K562 (cell line): Measurements from ENCODE around the gene SAP30L. TPM values are rescaled to one million over a fixed set of nuclear protein-coding genes. Genes with fewer than 3 reads are reported as not detected.

ENCODE experiments used
- ATAC-seq: fragments of 200-7000 bp; cut with Tn5 transposase; 3 replicates; pipeline ENCODE4 v1.9.1; 2020; ENCODE audit warnings: moderate library complexity
- BruUV-seq: library from RNA; stranded (reverse); fragments of 400-500 nt; replicated peaks from 2 replicates; lab custom pipeline; 2021; lab: Mats Ljungman, UMichigan
- CTCF ChIA-PET: fragments of 300-600 bp; formaldehyde crosslinking; extraction: SDS; loops from one replicate; lab custom pipeline; 2021; ENCODE audit warnings: low intra/inter-chr PET ratio; lab: Yijun Ruan, JAX
- POLR2A ChIA-PET: fragments of 300-600, 350-650 bp; sonication (Branson Sonifier 250); formaldehyde crosslinking; extraction: SDS; loops from one replicate; lab custom pipeline; 2021; ENCODE audit warnings: antibody characterized with exemption, inconsistent platforms; lab: Yijun Ruan, JAX
- DNase-seq, 4 experiments: peaks; one replicate each; pipeline versions ENCODE4 v3.0.0 to v3.0.0-alpha.2; 2011 to 2018; ENCODE audit warnings: low spot score in 3 of 4, mixed read lengths in 3 of 4; ENCODE audit errors: extremely low read depth in 1 of 4
- FAIRE-seq: peaks from 2 replicates; lab custom pipeline; 2011; peaks lifted over from hg19 to GRCh38; lab: Jason Lieb, UNC
- H2AFZ ChIP-seq: 2 replicates; pipeline ENCODE4 v1.6.0; 2011; ENCODE audit warnings: low read depth, low read length, control low read depth, inconsistent platforms
- H3K27ac ChIP-seq: fragments of 200-600 bp; 3 replicates; pipeline ENCODE4 v1.8.0; 2011; ENCODE audit warnings: low read depth, mild to moderate bottlenecking, control low read depth, inconsistent platforms, low read length, moderate library complexity, mixed read lengths; ENCODE audit errors: extremely low read depth
- H3K27me3 ChIP-seq, 2 experiments: fragments of 300-600 bp in 1 of 2; 2 replicates in 1 of 2; 3 replicates in 1 of 2; pipeline versions ENCODE4 v1.6.0 to v1.8.0; 2011; ENCODE audit warnings: inconsistent platforms in 2 of 2, low read length in 2 of 2, mild to moderate bottlenecking in 1 of 2, mixed read lengths in 1 of 2, moderate library complexity in 1 of 2; ENCODE audit not compliant: control insufficient read depth in 2 of 2, insufficient read depth in 2 of 2
- H3K36me3 ChIP-seq: fragments of 300-600 bp; 3 replicates; pipeline ENCODE4 v1.8.0; 2011; ENCODE audit warnings: mild to moderate bottlenecking, low read length, inconsistent platforms; ENCODE audit not compliant: control insufficient read depth, insufficient read depth
- H3K4me1 ChIP-seq, 2 experiments: fragments of 200-600 bp in 1 of 2; replicated peaks in 1 of 2; 2 replicates in 1 of 2; 3 replicates in 1 of 2; pipeline versions ENCODE4 v1.5.1 to v1.8.0; 2011; ENCODE audit warnings: inconsistent platforms in 2 of 2, low read length in 2 of 2, mild to moderate bottlenecking in 1 of 2, mixed read lengths in 1 of 2, moderate library complexity in 1 of 2; ENCODE audit not compliant: control insufficient read depth in 2 of 2, insufficient read depth in 2 of 2
- H3K4me2 ChIP-seq: 2 replicates; pipeline ENCODE4 v1.6.1; 2011; ENCODE audit warnings: low read length, control low read depth, inconsistent platforms, mixed read lengths; ENCODE audit not compliant: insufficient read depth
- H3K4me3 ChIP-seq: fragments of 200-600 bp; sonication (generic), shearing (Covaris generic); 2 replicates; pipeline ENCODE4 v1.5.1; 2016; ENCODE audit warnings: control low read depth, inconsistent platforms
- H3K79me2 ChIP-seq: fragments of 200-600 bp; 3 replicates; pipeline ENCODE4 v1.8.0; 2011; ENCODE audit warnings: low read length, inconsistent platforms; ENCODE audit not compliant: control insufficient read depth, insufficient read depth
- H3K9ac ChIP-seq, 2 experiments: 2 replicates each; pipeline versions ENCODE4 v1.6.0 to v1.6.1; 2011; ENCODE audit warnings: low read depth in 2 of 2, low read length in 2 of 2, control low read depth in 1 of 2, inconsistent platforms in 1 of 2, mild to moderate bottlenecking in 1 of 2, mixed read lengths in 1 of 2; ENCODE audit not compliant: insufficient read depth in 1 of 2
- H3K9me1 ChIP-seq: one replicate; pipeline ENCODE4 v1.6.0; 2011; ENCODE audit warnings: inconsistent platforms, mild to moderate bottlenecking, low read length, moderate library complexity; ENCODE audit not compliant: control insufficient read depth, insufficient read depth
- H3K9me3 ChIP-seq: replicated peaks from 2 replicates; pipeline ENCODE4 v1.5.1; 2011; ENCODE audit warnings: low read depth, low read length, inconsistent platforms; ENCODE audit not compliant: control insufficient read depth, insufficient read depth
- H4K20me1 ChIP-seq: replicated peaks from 2 replicates; pipeline ENCODE4 v1.6.1; 2011; ENCODE audit warnings: low read length, inconsistent platforms, mixed read lengths; ENCODE audit not compliant: control insufficient read depth, insufficient read depth
- CHD1 ChIP-seq: fragments of 200-600 bp; sonication (generic); IDR thresholded peaks from one replicate; pipeline ENCODE4 v1.6.1; 2012; ENCODE audit warnings: mild to moderate bottlenecking, moderate library complexity, low read length, inconsistent platforms
- HNRNPLL ChIP-seq: fragments of 200-400 bp; formaldehyde crosslinking; IDR thresholded peaks from 2 replicates; pipeline ENCODE4 v1.6.1; 2017; ENCODE audit warnings: low read length, low read depth, mild to moderate bottlenecking; ENCODE audit not compliant: poor library complexity, severe bottlenecking
- ILK ChIP-seq: fragments of 450-650 bp; IDR thresholded peaks from 2 replicates; pipeline ENCODE4 v1.6.1; 2016; ENCODE audit warnings: missing genetic modification characterization, low read depth, mild to moderate bottlenecking, missing compliant biosample characterization, moderate library complexity, borderline replicate concordance
- NCOR1 ChIP-seq: fragments of 450-650 bp; IDR thresholded peaks from 2 replicates; pipeline ENCODE4 v1.6.1; 2016; ENCODE audit warnings: mild to moderate bottlenecking, moderate library complexity
- NFATC3 ChIP-seq: fragments of 450-650 bp; IDR thresholded peaks from 2 replicates; pipeline ENCODE4 v1.6.1; 2017; ENCODE audit warnings: mild to moderate bottlenecking
- SAP30 ChIP-seq: fragments of 200-600 bp; sonication (generic); IDR thresholded peaks from 2 replicates; pipeline ENCODE4 v1.6.1; 2012; ENCODE audit warnings: borderline replicate concordance, low read depth, mild to moderate bottlenecking, moderate library complexity, low read length, control low read depth, inconsistent platforms; ENCODE audit not compliant: insufficient read depth, poor library complexity, severe bottlenecking
- XRCC5 ChIP-seq: fragments of 200-400 bp; formaldehyde crosslinking; IDR thresholded peaks from 2 replicates; pipeline ENCODE4 v1.6.1; 2017; ENCODE audit warnings: low read depth, mild to moderate bottlenecking, low read length
- ZBTB33 ChIP-seq: sonication (generic); formaldehyde crosslinking; IDR thresholded peaks from 2 replicates; pipeline ENCODE4 v1.8.1; 2023; ENCODE audit warnings: mild to moderate bottlenecking, missing genetic modification reagents
- WGBS: fragments of 100-300 bp; shearing (Covaris generic); methylation state at CpG from one replicate; pipeline ENCODE4 v1.1.6; 2016; ENCODE audit warnings: low coverage, mixed read lengths; ENCODE audit not compliant: insufficient coverage; ENCODE audit errors: missing lambda C conversion rate; 5-methylcytosine and 5-hydroxymethylcytosine counted together
- in situ Hi-C: fragments of 300-500 bp; cut with MboI; formaldehyde crosslinking; loops from 4 replicates; pipeline ENCODE4 v1.15.0; 2018; ENCODE audit warnings: inconsistent platforms, mixed read lengths
- intact Hi-C: fragments of 100-400 bp; cut with micrococcal nuclease; formaldehyde crosslinking; loops from 2 replicates; pipeline ENCODE4 v1.14.2; 2022
- polyA plus RNA-seq, 8 experiments: library from polyadenylated mRNA; depleted of rRNA in 4 of 8; stranded (reverse) in 5 of 8; unstranded in 3 of 8; fragments of >200 nt; fragmentation: Nextera tagmentation in 2 of 8; fragmentation: Illumina TruSeq in 1 of 8; extraction: Ambion mirVana in 2 of 8; extraction: Trizol in 1 of 8; gene quantifications; 2 replicates each; pipeline versions ENCODE4 v1.2.1 to v1.2.3, GENCODE V29; 2011 to 2014; ENCODE audit warnings: inconsistent platforms in 1 of 8, missing spikeins in 1 of 8
- total RNA-seq, 7 experiments: library from RNA; depleted of rRNA in 6 of 7; stranded (reverse); fragments of >200 nt in 6 of 7; fragmentation: Illumina TruSeq in 2 of 7; extraction: Trizol in 2 of 7; gene quantifications; 2 replicates each; pipeline versions ENCODE4 v1.2.1 to v1.2.3, GENCODE V29; 2011 to 2021; ENCODE audit warnings: low replicate concordance in 1 of 7
- TF ChIP-seq, protein P1 (sequence below): fragments of 250-450 bp; sonication (Bioruptor Pico); IDR thresholded peaks from 2 replicates; pipeline ENCODE4 v1.9.0; 2021; ENCODE audit warnings: mild to moderate bottlenecking, inconsistent platforms

Gene SAP30L
- total and polyA plus RNA-seq, 9 of the 15 experiments (the other 6 are each of a cell fraction or from before 2014, with no cell fraction given), result 5.1 to 33.6 (median 28.1) TPM

GRCh38 chr5:154485850-154486426 lies 40.1 kb downstream of the SAP30L start:
- peaks cover 51 to 56% of the 10 kb centered on the region in 2 experiments for H3K27me3 ChIP-seq
- DNase-seq, result no peak

More at GRCh38 chr5:154485850-154486426, 40.1 kb downstream of the SAP30L start:
- in situ Hi-C loops, result no loop called here
- ChIA-PET POLR2A (interaction anchor here (0.8 to 0.9 kb wide), 2 partner anchors 64 to 318 kb away, joined by 3 read pairs; no protein-coding TSS in a partner anchor), CTCF (no interaction called here)
- WGBS, result 4% methylated on average over 6 of the region's 6 CpGs
- Histone ChIP-seq H3K4me3 (no peak overlapping the region), H2AFZ (no peak overlapping the region), H3K9ac (no peak overlapping the region), H3K9me1 (no peaks in the 10 kb centered on the region), H4K20me1 (no peaks in the 10 kb centered on the region; the same call in 1 of the 2 replicates), H3K4me1 (peaks cover 0 to 9% of the 10 kb centered on the region in 2 experiments; a peak in 1 of 5 replicates), H3K27ac (no peak overlapping the region), H3K9me3 (no peaks in the 10 kb centered on the region), H3K36me3 (no peaks in the 10 kb centered on the region), H3K4me2 (no peak overlapping the region), H3K79me2 (no peaks in the 10 kb centered on the region)
- FAIRE-seq, result no peak
- TF ChIP-seq HNRNPLL (no peak), NFATC3 (no peak), ILK (tag) (no peak), NCOR1 (no peak), CHD1 (no peak), XRCC5 (no peak), ZBTB33 (CRISPR knock-in tag) (no peak), SAP30 (no peak)
- TF ChIP-seq, protein P1, sequence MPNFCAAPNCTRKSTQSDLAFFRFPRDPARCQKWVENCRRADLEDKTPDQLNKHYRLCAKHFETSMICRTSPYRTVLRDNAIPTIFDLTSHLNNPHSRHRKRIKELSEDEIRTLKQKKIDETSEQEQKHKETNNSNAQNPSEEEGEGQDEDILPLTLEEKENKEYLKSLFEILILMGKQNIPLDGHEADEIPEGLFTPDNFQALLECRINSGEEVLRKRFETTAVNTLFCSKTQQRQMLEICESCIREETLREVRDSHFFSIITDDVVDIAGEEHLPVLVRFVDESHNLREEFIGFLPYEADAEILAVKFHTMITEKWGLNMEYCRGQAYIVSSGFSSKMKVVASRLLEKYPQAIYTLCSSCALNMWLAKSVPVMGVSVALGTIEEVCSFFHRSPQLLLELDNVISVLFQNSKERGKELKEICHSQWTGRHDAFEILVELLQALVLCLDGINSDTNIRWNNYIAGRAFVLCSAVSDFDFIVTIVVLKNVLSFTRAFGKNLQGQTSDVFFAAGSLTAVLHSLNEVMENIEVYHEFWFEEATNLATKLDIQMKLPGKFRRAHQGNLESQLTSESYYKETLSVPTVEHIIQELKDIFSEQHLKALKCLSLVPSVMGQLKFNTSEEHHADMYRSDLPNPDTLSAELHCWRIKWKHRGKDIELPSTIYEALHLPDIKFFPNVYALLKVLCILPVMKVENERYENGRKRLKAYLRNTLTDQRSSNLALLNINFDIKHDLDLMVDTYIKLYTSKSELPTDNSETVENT, result no peak
- BruUV-seq, result no TSS peak
- intact Hi-C loops, result no loop called here
- no peak for ATAC-seq
